ENCODE results near the gene UNC13A.

GRCh38 chr19:17721111-17721628 is 33.0 kb upstream of the UNC13A start:
- no peak for TF ChIP-seq CTCF (conservative IDR thresholded peaks at IDR 0.05; ENCODE audit: low read length)
- no peak for TF ChIP-seq EZH2phosphoT487 (IDR thresholded peaks at IDR 0.05; ENCODE audit: borderline replicate concordance)
